HG03520 (cell line): ENCODE measurements around the gene FHIT.

Source experiments
- ATAC-seq: cut with Tn5 transposase; IDR thresholded peaks from one replicate; pipeline ENCODE4 v1.9.1; 2021; ENCODE audit warnings: mild to moderate bottlenecking, moderate library complexity; ENCODE audit not compliant: unreplicated experiment

FHIT gene

DNA sequence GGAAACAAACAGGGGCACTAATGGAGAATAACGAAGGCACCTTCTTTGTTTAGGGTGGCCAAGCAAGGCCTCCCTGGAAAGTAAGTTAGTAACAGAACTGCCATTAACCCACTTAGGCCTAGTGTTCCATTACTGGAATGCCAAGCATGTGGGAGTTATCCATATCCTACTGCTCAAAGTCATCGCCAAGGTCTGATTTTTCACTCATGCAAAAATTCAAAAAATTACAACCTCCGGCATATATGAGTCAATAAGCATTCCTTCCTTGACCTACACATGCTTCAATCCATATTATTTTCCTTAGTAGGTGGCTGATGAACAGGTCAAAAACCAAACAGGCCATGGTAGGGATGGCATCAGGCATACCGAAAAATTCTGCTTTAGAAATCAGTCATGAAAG lies 1097.2 kb downstream of the FHIT start:
- no peak for ATAC-seq

DNA sequence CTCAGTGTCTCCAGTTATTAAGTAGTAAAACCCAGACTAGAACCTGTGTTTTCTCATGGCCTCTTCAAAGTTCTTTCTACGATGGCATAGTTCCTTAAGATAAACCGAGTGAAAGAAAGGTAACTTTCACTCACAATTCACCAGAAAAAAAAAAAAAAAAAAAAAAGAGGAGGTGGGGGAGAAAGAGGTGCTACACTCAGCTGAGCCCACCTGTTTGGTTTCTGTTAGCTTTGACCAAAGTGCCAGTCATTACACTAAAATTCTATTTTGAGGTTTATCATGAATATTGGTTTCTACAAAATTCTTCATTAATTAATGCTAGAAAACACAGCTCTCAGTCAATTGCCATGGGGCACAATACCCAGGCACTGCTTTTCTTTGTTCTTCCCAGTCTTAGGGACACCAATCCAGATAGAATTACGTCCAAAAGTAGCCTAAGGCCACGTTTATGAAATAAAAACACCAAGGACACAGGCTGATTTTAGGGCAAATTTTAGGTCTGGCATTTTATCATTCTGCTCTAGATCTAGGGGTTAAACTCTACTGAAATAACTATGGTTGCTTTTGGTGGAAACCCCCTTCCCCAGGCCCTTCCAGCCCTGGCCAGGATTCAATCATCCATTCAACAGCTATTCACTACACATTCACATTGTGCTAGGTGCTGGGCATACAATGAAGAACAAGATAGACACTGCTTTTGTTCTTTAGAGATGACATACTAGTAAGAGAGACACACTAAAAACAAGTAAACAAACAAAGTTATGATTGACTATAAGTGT lies 1097.8 kb downstream of the FHIT start:
- no peak for ATAC-seq

DNA sequence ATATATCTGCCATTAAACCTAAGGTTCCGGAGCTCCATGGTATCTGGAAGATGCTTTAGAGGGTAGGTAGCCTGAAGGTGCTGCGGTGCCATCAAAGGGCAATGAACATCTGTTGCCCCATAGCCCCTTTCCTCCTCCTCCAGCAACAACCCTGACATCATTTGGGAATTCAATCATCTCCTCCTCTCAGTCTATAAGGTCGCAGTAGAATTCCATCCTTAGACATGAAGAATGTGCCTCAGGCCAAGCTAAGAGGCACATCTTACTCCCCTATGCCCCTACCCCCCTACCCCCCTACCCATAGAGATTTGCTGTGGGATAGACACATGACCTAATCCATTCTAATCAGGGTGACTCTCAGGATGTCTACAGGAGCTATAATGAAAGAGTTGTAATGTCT lies 1101.8 kb downstream of the FHIT start:
- no peak for ATAC-seq

DNA sequence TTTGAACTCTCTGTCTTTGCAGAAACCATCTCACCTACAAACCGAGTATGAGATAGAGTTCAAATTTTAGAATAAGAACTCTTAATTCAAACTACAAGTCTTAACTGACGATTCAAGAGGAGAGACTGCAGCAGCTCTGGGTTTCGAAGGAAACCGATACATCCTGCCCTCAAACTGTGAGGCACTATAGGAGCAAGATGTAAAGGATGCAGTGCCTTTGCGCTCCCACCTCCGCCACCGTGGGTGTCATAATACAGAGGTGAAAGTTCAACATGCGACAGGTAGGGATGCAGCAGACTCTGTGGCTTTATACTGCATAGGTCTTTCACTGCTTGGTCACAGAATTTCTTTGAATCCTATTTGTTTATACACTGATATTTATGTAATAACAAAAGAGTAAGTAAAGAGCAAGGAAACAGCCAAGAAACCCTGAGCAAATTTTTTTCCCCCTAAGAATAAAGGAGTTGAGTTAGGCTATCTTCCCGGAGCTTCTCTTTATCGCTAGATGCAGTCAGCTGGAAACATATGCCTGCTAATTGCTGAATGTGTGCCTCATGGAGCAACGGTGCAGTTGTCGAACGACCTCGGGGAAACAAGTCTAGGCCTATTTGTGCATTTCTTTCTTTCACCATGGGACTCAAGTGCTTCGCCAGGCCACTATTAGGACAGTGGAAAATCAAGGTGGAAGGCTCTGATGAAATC lies 1103.9 kb downstream of the FHIT start:
- ATAC-seq, result no peak

DNA sequence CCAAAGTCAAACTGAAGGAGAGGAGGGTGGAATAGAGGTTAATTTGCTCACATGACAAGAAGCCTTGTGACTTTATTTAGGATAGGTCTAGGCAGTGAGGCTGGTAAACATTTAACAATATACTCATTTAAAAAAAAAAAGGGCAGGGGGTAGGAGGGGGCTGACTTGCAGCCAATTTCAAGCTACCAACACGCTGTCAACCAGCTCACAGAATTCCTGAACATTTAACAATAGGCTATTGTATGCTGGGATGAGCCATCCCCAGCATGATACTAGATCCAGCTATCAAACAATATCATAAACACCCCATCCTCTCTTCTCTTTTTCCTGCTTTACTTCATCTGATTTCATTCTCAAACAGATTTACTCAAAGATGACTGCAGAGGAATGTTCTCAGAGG lies 1105.1 kb downstream of the FHIT start:
- no peak for ATAC-seq

DNA sequence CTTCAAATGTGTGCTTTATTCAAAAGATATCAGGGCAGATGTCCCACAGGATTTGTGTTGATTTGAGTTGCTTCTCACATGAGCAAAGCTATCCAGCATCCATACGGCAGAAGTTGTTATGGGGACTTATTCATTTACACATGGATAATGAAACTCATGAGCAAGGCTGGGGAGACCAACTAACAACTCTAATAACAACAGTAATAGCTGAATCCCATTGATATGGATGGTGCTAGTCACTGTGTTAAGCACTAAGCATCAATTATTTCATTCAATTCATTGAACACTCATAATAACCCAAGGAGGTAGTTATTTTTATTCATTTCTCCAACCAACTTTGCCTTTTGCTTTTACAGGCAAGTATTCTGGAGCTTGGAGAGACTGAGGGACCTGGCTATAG lies 1107.2 kb downstream of the FHIT start:
- no peak for ATAC-seq

DNA sequence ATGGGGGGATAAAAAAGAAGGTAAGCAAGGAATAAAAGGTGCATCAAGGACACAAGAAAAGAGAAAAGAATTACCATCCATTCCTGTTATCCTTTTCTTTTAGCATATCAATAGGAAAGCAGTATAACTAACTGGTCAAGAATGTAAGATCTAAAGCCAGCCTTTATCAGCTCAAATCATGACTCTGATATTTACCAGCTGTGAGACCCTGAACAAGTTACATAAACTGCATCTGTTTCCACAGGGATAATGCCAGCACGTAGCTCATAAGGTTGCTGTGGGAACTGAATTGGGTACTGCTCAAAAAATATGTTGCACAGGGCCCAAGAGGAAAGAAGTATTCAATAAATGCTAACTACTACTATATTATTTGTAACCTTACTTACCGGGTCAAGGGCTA lies 1109.2 kb downstream of the FHIT start:
- no peak for ATAC-seq

DNA sequence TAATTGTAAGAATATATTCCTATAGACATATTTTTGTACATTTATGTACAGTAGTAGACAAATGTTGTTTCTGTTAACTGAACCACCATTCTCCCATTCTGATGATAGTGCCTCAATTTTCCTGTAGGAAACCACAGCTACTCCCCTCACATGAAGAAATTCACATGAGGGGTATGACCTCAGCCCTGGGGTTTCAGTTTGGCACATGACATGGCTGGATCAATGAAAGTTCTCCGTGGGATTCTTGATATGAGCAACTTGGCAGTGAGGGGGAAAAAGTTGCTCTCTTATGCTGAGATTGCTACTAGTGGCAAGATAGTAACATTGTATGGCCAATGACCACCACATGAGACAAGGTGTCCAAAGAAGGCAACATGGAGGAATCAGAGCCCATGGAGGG lies 1111.1 kb downstream of the FHIT start:
- ATAC-seq, result no peak

DNA sequence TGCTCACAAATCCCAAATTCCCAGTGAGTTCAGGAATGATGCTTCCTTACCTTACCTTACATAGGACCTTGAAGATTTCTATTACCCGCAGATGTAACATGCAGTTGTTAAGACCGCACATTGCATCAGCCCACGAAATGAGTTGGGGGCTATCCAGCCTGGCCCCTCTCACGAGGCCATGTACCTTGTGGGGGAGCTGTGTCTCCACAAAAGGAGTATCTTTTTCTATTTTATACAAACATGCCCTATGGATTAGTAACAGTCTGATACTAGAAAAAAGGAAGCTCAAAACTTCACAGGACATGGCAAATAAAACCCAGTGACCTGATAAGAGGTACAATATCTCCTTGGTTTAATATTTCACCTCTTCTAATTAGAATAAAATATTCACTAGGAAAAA lies 1114.7 kb downstream of the FHIT start:
- no peak for ATAC-seq

DNA sequence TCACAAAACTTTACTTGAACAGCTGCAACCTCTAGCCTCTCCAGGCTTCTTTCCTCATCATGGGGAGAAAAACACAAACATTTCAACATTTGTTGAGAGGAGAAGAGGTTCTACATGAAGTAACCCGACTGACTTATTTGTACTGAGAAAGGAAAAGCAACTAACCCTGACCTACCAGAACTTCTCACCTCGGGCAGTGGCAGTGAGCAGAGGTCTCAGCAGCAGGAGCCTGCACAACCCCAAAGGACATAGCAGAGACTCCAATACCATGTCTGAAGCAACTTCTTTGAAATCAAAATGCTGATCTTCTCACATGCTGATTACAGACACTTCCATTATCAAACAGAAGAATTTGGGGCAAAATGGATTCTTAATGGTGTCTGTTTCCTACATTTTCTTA lies 1115.8 kb downstream of the FHIT start:
- ATAC-seq, result no peak

DNA sequence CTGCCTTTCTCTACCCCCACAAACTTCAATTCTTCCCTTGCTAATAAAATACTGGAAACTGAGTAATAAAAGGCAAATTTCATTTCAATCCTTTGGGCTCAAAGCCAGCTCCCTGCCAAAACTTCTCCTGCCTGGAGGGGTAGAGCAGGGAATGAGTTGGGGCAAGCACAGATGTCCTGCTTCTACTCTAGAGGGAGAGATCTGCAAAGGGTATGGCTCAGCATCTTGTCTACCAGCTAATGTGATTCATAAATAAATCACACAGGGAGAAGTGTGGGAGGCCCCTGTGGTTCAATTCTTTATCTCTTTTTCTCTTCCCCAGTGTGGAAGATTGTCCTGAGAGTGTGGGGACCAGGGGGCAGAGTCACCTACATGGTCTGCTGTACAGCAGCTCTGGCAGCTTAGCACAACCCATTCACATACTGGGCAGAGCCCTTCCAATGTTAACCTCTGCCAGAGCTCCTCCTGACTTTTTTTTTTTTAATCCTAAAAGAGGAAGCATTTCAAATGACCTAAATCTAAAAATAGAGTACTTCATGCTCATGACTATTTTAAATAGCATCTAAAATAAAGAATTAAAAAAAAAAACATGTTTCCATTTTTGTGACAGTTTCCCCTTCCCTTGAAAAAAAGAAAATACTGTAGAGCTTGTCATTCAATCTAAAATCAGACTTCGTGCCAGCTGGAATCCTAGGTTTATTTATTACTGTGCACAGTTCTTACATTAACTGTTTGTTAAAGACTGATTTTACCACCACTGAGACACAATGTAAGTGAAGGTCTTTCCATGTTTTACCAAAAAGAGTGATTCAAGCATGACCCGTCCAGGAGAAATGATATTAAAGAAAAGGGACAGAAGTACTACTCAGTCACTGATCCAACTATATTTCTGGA lies 1117.7 kb downstream of the FHIT start:
- ATAC-seq, result no peak

DNA sequence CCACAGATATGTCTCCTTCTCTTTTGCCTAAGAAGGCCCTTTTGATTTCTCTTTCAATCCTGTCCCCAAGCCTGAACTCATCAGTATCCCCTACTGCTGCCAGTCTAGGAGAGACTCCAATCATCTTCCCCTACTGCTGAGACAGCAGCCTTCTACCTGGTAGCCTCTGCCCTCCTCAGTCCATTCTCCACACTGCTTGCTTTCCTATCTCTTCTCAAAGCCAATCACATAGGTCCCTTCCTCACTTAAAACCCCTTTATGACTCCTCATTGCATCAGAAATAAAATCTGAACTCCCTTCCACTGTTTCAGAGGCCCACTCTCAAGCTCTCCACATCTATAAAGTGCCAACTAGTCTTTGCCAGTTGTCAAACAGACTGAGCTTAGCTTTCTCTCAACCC lies 1119.6 kb downstream of the FHIT start:
- ATAC-seq, result no peak

DNA sequence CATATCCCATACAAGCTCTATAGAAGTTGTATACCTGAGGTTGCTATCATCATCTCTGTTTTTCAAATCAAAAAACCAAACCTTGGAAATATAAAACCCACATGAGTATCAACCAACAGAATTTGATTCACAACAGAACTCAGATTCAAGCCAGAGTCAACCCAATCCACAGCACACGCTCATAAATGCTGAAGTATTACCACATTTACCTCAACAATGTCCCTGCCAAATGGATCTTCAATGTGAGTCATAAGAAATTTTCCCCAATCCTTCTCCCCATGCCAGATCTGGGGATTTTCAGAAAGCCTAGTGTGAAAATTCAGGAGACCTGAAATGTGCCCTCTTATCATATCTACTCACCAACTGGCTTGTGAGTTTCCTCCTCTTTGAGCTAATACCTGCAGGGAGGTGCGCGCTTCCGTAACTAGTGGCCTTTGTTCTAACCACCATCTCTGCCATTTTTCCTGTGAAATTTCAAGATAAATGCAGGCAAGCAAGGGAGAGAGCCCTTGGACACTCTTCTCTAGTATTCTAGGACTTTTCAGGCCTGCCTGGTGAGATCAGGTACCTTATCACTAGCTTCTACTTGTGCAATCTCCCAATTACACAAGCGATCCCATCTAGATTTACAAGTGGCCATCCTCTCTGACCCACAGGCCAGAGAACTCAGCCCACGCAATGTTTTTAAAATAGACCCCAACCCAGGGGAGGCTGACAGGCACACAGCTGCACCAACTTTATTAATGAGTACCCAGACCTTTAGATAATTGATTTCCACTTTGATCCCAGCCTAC lies 1124.5 kb downstream of the FHIT start:
- no peak for ATAC-seq

DNA sequence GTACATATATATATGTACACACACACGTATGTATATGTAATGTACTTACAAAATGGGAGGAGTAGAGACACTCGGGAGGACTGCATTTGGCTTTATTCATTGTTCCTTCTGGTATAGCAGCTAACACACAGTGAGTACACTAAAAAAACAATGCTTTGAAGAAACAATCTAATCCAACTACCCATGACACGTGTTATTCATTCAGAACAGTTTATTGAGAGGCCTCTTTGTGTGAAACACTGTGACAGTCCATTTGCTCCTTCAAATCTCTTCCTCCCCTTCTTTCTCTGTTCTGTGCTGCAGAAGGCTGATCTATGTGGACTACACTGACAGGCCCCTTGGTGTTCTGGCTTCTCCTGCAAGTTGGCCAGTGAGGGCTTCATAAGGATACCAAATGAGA lies 1125.6 kb downstream of the FHIT start:
- no peak for ATAC-seq

DNA sequence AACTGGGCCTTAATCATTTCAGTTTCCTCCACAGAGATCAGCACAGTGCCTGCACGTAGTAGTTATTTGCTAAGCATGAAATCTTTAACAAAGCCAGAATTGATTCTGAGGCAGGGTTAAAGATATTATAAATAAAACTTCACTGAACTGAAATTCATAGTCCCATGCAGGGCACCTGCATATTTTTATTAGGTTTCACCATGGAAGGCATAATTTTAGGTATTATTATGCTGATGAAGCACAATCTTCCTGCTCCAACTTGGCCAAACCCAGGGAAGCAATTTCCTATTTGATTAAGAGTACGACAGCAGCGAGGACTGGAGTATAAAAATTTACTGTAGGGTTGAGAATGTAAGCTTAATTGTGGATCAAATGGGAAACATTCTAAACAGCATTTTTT lies 1131.0 kb downstream of the FHIT start:
- ATAC-seq, result no peak

DNA sequence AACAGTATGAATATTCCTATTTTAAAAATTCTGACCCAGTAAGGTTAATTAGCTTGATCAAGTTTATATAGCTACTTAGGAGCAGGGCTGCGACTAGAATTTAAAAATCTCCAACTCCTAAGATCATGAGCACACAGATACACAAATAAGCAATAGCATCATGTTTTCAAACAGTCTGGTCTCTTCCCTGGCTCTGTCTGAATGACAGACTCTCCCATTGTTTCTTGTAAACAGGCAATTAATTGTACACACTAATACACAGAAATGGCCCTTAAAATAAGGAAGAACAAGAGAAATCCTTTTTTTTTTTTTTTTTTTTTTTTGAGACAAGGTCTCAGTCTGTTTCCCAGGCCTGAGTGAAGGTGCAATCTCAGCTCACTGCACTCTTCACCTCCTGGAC lies 1137.1 kb downstream of the FHIT start:
- ATAC-seq, result no peak

DNA sequence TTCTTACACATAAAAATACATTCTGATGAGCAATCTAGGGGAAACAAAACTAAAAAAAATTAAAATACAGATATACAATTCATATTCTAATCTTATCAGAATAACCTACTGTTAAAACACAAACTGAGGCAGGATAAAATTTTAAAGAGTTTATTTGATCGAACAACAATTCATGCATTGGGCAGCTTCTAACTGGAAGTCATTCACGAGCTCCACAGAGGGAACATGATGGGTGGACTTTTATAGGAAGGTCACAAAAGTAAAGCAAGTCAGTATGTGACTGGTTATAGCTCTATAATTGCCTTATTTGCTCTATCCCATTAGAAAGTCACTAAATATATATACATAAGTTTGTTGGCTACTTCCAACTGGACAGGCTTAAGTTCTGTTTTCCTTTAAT lies 1144.0 kb downstream of the FHIT start:
- no peak for ATAC-seq

DNA sequence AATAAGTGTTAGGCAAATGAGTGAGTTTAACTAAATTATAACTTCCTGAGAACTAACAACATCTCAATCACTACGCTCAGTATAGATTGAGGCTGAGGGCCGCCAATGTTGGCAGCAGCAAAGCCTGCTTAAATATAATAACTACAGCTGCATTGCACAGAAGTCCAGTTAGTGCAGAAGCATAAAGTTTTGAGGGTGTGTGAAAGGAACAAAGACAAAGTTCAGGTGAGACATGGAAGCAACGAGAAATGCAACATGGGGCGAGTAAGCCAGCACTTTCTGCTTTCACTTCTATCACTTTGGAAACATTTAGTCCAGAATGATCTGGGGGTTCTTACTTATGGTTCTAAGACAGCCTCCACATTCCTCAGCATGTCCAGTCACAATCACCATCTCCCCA lies 1149.1 kb downstream of the FHIT start:
- no peak for ATAC-seq

DNA sequence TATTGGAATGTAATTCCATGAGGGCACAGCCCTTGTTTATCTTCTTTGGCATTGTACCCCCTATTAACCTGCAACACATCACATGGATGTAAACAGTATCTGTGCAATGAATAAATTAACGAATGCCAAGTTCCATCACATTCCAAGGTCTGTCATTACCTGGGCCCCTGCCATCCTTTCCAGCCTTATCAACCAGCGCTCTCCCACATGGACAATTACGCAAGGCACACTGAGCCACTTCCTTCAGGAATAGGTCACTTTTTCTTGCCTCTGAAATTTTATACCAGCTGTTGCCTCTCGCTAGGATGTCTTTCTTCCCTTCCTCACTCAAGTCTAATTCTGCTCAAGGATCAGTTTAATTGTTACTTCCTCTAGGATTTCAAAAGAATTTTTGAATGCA lies 1149.6 kb downstream of the FHIT start:
- ATAC-seq, result no peak

DNA sequence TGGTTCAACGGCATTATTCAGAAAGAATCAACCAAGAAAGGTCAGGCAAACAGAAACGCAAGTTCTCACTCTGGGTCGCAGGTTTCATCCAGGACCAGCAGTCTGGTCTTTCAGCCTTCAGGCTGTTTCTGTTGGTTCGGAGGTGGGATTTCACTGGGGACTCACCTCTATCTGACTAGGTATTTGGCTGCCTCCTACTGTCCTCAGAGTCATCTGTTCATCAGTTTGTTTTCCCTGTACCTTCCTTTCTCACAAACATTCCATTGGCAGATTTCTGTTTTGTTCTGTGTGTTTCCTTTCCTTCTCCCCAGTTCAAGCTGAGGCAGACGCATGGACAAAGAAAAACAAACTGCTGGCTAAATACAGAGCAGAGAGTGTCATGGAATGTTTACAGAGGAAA lies 1154.8 kb downstream of the FHIT start:
- no peak for ATAC-seq

DNA sequence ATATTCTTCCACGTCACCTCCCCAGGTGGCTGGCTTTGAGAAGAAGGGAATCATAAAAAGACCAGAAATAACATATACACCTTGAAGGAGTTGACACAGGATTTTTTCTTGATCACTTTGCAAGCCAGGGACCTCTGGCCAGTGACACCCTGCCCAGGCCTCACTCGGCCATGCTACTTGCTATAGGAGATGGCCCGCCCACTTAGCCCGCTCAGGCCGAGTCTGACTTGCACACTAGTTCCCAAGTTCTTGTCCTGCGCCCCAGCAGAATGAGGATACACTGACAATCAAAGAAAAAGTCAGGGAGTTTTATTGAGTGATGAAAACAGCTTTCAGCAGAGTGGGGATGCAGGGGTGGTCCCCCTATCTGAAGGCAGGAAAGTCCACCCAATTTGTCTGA lies 1155.3 kb downstream of the FHIT start:
- no peak for ATAC-seq
